ENCODE results near the gene C15orf61. TPM values are rescaled to one million over a fixed set of nuclear protein-coding genes. Genes with fewer than 3 reads are reported as not detected.
A peak's percentile ranks its signal among the peaks of the same experiment; 100 is the strongest.

Gene C15orf61
- total and polyA plus RNA-seq, 4 donors: 1.4 to 5.6 (median 2.5) TPM

- no peak for DNase-seq (ENCODE audit: low spot score)
- peaks cover 0 to 2% (median 0%) of the 10 kb centered on the region in 4 donors for H3K36me3 ChIP-seq (ENCODE audit: control insufficient read depth in 4 of 4, insufficient read depth in 3 of 4, low read depth in 1 of 4, low read length in 3 of 4)
- TF ChIP-seq MAX (IDR thresholded peaks at IDR 0.05) (no peak), GABPA (IDR thresholded peaks at IDR 0.05 in 1 of 2, conservative IDR thresholded peaks at IDR 0.05 in 1 of 2) (peak in 1 of 2 donors; percentile 9), HNF4G (IDR thresholded peaks at IDR 0.05) (no peak), NR2F2 (IDR thresholded peaks at IDR 0.05) (no peak), ZBTB33 (IDR thresholded peaks at IDR 0.05) (no peak)
- 77% methylated on average over 2 of the region's 2 CpGs for WGBS
- H3K4me1 ChIP-seq (ENCODE audit: control insufficient read depth in 4 of 4, insufficient read depth in 4 of 4, low read length in 3 of 4): no peaks in the 10 kb centered on the region
- no peak overlapping the region for H3K27ac ChIP-seq (ENCODE audit: low read depth in 1 of 2, low read length in 2 of 2)
- H3K4me3 ChIP-seq (ENCODE audit: low read depth in 1 of 3, low read length in 3 of 3): no peak overlapping the region
- H3K9ac ChIP-seq (ENCODE audit: low read depth in 1 of 2, low read length in 2 of 2): no peak overlapping the region
- H3K27me3 ChIP-seq (ENCODE audit: control insufficient read depth in 4 of 4, insufficient read depth in 4 of 4, low read length in 3 of 4): no peaks in the 10 kb centered on the region
- H3K9me3 ChIP-seq (ENCODE audit: control insufficient read depth in 4 of 4, low read length in 3 of 4): no peaks in the 10 kb centered on the region
These were observed 43.4 kb downstream of the C15orf61 start for GRCh38 chr15:67564021-67564967.

GRCh38 chr15:67564968-67565345 lies 44.0 kb downstream of the C15orf61 start:
- H3K9ac ChIP-seq (ENCODE audit: low read depth in 1 of 2, low read length in 2 of 2): no peak overlapping the region
- no peak for DNase-seq (ENCODE audit: low spot score)
- no peak overlapping the region for H3K27ac ChIP-seq (ENCODE audit: low read depth in 1 of 2, low read length in 2 of 2)
- peaks cover 0 to 2% (median 0%) of the 10 kb centered on the region in 4 donors for H3K36me3 ChIP-seq (ENCODE audit: control insufficient read depth in 4 of 4, insufficient read depth in 3 of 4, low read depth in 1 of 4, low read length in 3 of 4)
- WGBS: 90% methylated on average over 3 of the region's 3 CpGs
- TF ChIP-seq NR2F2 (IDR thresholded peaks at IDR 0.05) (no peak), HNF4G (IDR thresholded peaks at IDR 0.05) (no peak), FOXA2 (IDR thresholded peaks at IDR 0.05) (no peak), FOXA1 (IDR thresholded peaks at IDR 0.05) (no peak), RAD21 (IDR thresholded peaks at IDR 0.05) (no peak), YY1 (IDR thresholded peaks at IDR 0.05) (no peak), REST (IDR thresholded peaks at IDR 0.05) (no peak), HNF4A (conservative IDR thresholded peaks at IDR 0.05) (no peak), SP1 (IDR thresholded peaks at IDR 0.05) (no peak), RXRA (IDR thresholded peaks at IDR 0.05) (no peak), TAF1 (conservative IDR thresholded peaks at IDR 0.05) (no peak), ATF3 (IDR thresholded peaks at IDR 0.05) (no peak), CTCF (IDR thresholded peaks at IDR 0.05; ENCODE audit: low read depth, low read length, missing input control) (no peak), ZBTB33 (IDR thresholded peaks at IDR 0.05) (no peak)
- no peaks in the 10 kb centered on the region for H3K9me3 ChIP-seq (ENCODE audit: control insufficient read depth in 4 of 4, low read length in 3 of 4)
- H3K4me1 ChIP-seq (ENCODE audit: control insufficient read depth in 4 of 4, insufficient read depth in 4 of 4, low read length in 3 of 4): peaks cover 0 to 2% (median 0%) of the 10 kb centered on the region in 4 donors
- H3K4me3 ChIP-seq (ENCODE audit: low read depth in 1 of 3, low read length in 3 of 3): no peak overlapping the region
- H3K27me3 ChIP-seq (ENCODE audit: control insufficient read depth in 4 of 4, insufficient read depth in 4 of 4, low read length in 3 of 4): no peaks in the 10 kb centered on the region
